Karpas-422 (cell line): ENCODE results near the gene FKBP1C. TPM values are rescaled to one million over a fixed set of nuclear protein-coding genes. Genes with fewer than 3 reads are reported as not detected.

Experiments used
- DNase-seq: peaks from one replicate; pipeline ENCODE4 v3.0.0-alpha.2; 2015
- H2AFZ ChIP-seq: fragments of 200-600 bp; sonication (generic); 2 replicates; pipeline ENCODE4 v1.6.1; 2014; ENCODE audit warnings: antibody characterized with exemption, low read length, mixed read lengths
- H3K27ac ChIP-seq: fragments of 200-600 bp; sonication (generic); 2 replicates; pipeline ENCODE4 v1.5.1; 2014; ENCODE audit warnings: mild to moderate bottlenecking, low read length, moderate library complexity
- H3K27me3 ChIP-seq: fragments of 200-600 bp; sonication (generic); 2 replicates; pipeline ENCODE4 v1.6.1; 2014; ENCODE audit warnings: low read length, mixed read lengths
- H3K36me3 ChIP-seq: fragments of 200-600 bp; sonication (generic); 2 replicates; pipeline ENCODE4 v1.6.1; 2014; ENCODE audit warnings: low read length, mixed read lengths; ENCODE audit not compliant: insufficient read depth
- H3K4me1 ChIP-seq: fragments of 200-600 bp; sonication (generic); 2 replicates; pipeline ENCODE4 v1.6.1; 2014; ENCODE audit warnings: mild to moderate bottlenecking, low read length, mixed read lengths
- H3K4me2 ChIP-seq: fragments of 200-600 bp; sonication (generic); 2 replicates; pipeline ENCODE4 v1.6.1; 2014; ENCODE audit warnings: low read length, low read depth, mild to moderate bottlenecking; ENCODE audit not compliant: poor library complexity, severe bottlenecking
- H3K4me3 ChIP-seq: fragments of 200-600 bp; sonication (generic); 2 replicates; pipeline ENCODE4 v1.5.1; 2014; ENCODE audit warnings: mild to moderate bottlenecking, antibody characterized with exemption, low read length, mixed read lengths
- H3K79me2 ChIP-seq: fragments of 200-600 bp; sonication (generic); 2 replicates; pipeline ENCODE4 v1.6.1; 2014; ENCODE audit warnings: mild to moderate bottlenecking, low read length, mixed read lengths
- H3K9ac ChIP-seq: fragments of 200-600 bp; sonication (generic); 2 replicates; pipeline ENCODE4 v1.6.0; 2014; ENCODE audit warnings: low read length
- H3K9me2 ChIP-seq: fragments of 200-600 bp; sonication (generic), shearing (Covaris generic); replicated peaks from 2 replicates; pipeline ENCODE4 v1.6.0; 2014; ENCODE audit warnings: mild to moderate bottlenecking, low read length, moderate library complexity; ENCODE audit not compliant: insufficient read depth
- H3K9me3 ChIP-seq: fragments of 300-700, 200-600 bp; sonication (generic); 2 replicates; pipeline ENCODE4 v1.6.1; 2014; ENCODE audit warnings: low read length, mixed read lengths
- H4K20me1 ChIP-seq: fragments of 200-600 bp; sonication (generic); 2 replicates; pipeline ENCODE4 v1.6.1; 2014; ENCODE audit warnings: mild to moderate bottlenecking, antibody characterized with exemption, low read length, low read depth; ENCODE audit not compliant: insufficient read depth
- total RNA-seq: library from RNA; depleted of rRNA; stranded (reverse); fragments of >200 nt; shearing (Covaris generic); gene quantifications from 2 replicates; pipeline ENCODE4 v1.2.3, GENCODE V29; 2014; ENCODE audit warnings: low replicate concordance

The FKBP1C gene
- total RNA-seq, 1 experiment from 2014 or later, result not detected

- DNase-seq, result no peak
Measured at GRCh38 chr6:63236398-63236817, 25.1 kb downstream of the FKBP1C start.

GRCh38 chr6:63245420-63245819 is 34.2 kb downstream of the FKBP1C start:
- no peaks in the 10 kb centered on the region for H3K4me1 ChIP-seq
- H3K79me2 ChIP-seq, result no peaks in the 10 kb centered on the region
- no peak overlapping the region for H2AFZ ChIP-seq
- no peak overlapping the region for H3K9ac ChIP-seq
- H3K27me3 ChIP-seq, result no peaks in the 10 kb centered on the region
- DNase-seq, result no peak
- H3K4me2 ChIP-seq, result no peak overlapping the region
- no peak overlapping the region for H3K4me3 ChIP-seq
- no peak overlapping the region for H3K27ac ChIP-seq
- H4K20me1 ChIP-seq, result no peaks in the 10 kb centered on the region
- no peaks in the 10 kb centered on the region for H3K9me3 ChIP-seq
- no peaks in the 10 kb centered on the region for H3K9me2 ChIP-seq
- no peaks in the 10 kb centered on the region for H3K36me3 ChIP-seq

More at GRCh38 chr6:63236398-63236817, 25.1 kb downstream of the FKBP1C start:
- H3K36me3 ChIP-seq, result no peaks in the 10 kb centered on the region
- H3K9me2 ChIP-seq, result no peaks in the 10 kb centered on the region
- H3K79me2 ChIP-seq, result no peaks in the 10 kb centered on the region
- H4K20me1 ChIP-seq, result no peaks in the 10 kb centered on the region
- no peak overlapping the region for H3K9ac ChIP-seq
- no peak overlapping the region for H3K4me3 ChIP-seq
- no peaks in the 10 kb centered on the region for H3K9me3 ChIP-seq
- no peak overlapping the region for H3K27ac ChIP-seq
- no peak overlapping the region for H2AFZ ChIP-seq
- no peaks in the 10 kb centered on the region for H3K4me1 ChIP-seq
- no peak overlapping the region for H3K4me2 ChIP-seq
- no peaks in the 10 kb centered on the region for H3K27me3 ChIP-seq

GRCh38 chr6:63245909-63246308 is 34.6 kb downstream of the FKBP1C start:
- H3K4me1 ChIP-seq, result no peaks in the 10 kb centered on the region
- H4K20me1 ChIP-seq, result no peaks in the 10 kb centered on the region

GRCh38 chr6:63246581-63246980 is 35.3 kb downstream of the FKBP1C start:
- Histone ChIP-seq H3K36me3 (no peaks in the 10 kb centered on the region), H3K4me3 (no peak overlapping the region), H2AFZ (no peak overlapping the region), H3K27ac (no peak overlapping the region), H3K27me3 (no peaks in the 10 kb centered on the region), H3K9me3 (no peaks in the 10 kb centered on the region), H3K9me2 (no peaks in the 10 kb centered on the region), H4K20me1 (no peaks in the 10 kb centered on the region), H3K4me2 (no peak overlapping the region), H3K4me1 (no peaks in the 10 kb centered on the region), H3K79me2 (no peaks in the 10 kb centered on the region), H3K9ac (no peak overlapping the region)
- no peak for DNase-seq

More at GRCh38 chr6:63245909-63246308, 34.6 kb downstream of the FKBP1C start:
- no peaks in the 10 kb centered on the region for H3K36me3 ChIP-seq
- H3K9ac ChIP-seq, result no peak overlapping the region
- no peak overlapping the region for H3K27ac ChIP-seq
- H3K4me3 ChIP-seq, result no peak overlapping the region
- H3K4me2 ChIP-seq, result no peak overlapping the region
- H3K9me2 ChIP-seq, result no peaks in the 10 kb centered on the region
- no peaks in the 10 kb centered on the region for H3K27me3 ChIP-seq
- H2AFZ ChIP-seq, result no peak overlapping the region
- DNase-seq, result peak; percentile 50
- H3K79me2 ChIP-seq, result no peaks in the 10 kb centered on the region
- H3K9me3 ChIP-seq, result no peaks in the 10 kb centered on the region

- no peaks in the 10 kb centered on the region for H3K4me1 ChIP-seq
- no peaks in the 10 kb centered on the region for H3K79me2 ChIP-seq
- no peak overlapping the region for H3K4me3 ChIP-seq
- H3K36me3 ChIP-seq, result no peaks in the 10 kb centered on the region
- no peak for DNase-seq
- H3K27me3 ChIP-seq, result no peaks in the 10 kb centered on the region
- H3K9me2 ChIP-seq, result no peaks in the 10 kb centered on the region
- no peaks in the 10 kb centered on the region for H4K20me1 ChIP-seq
- no peak overlapping the region for H3K27ac ChIP-seq
- H3K9me3 ChIP-seq, result no peaks in the 10 kb centered on the region
- no peak overlapping the region for H2AFZ ChIP-seq
- H3K4me2 ChIP-seq, result no peak overlapping the region
- no peak overlapping the region for H3K9ac ChIP-seq
Measured at GRCh38 chr6:63249875-63250482, 38.7 kb downstream of the FKBP1C start.

GRCh38 chr6:63259153-63259552 is 47.9 kb downstream of the FKBP1C start:
- no peak overlapping the region for H3K27ac ChIP-seq
- no peaks in the 10 kb centered on the region for H3K27me3 ChIP-seq
- no peak overlapping the region for H3K4me3 ChIP-seq
- no peaks in the 10 kb centered on the region for H3K9me2 ChIP-seq
- no peak overlapping the region for H3K4me2 ChIP-seq
- H3K79me2 ChIP-seq, result no peaks in the 10 kb centered on the region
- H3K4me1 ChIP-seq, result no peaks in the 10 kb centered on the region
- no peaks in the 10 kb centered on the region for H3K9me3 ChIP-seq
- no peak overlapping the region for H3K9ac ChIP-seq
- H3K36me3 ChIP-seq, result no peaks in the 10 kb centered on the region
- no peaks in the 10 kb centered on the region for H4K20me1 ChIP-seq
- H2AFZ ChIP-seq, result no peak overlapping the region
- no peak for DNase-seq

- H2AFZ ChIP-seq, result no peak overlapping the region
- H3K9me3 ChIP-seq, result no peaks in the 10 kb centered on the region
- H4K20me1 ChIP-seq, result no peaks in the 10 kb centered on the region
- H3K9me2 ChIP-seq, result no peaks in the 10 kb centered on the region
- no peak overlapping the region for H3K27ac ChIP-seq
- no peaks in the 10 kb centered on the region for H3K4me1 ChIP-seq
- no peak overlapping the region for H3K9ac ChIP-seq
- no peaks in the 10 kb centered on the region for H3K27me3 ChIP-seq
- H3K4me2 ChIP-seq, result no peak overlapping the region
- no peak for DNase-seq
- H3K79me2 ChIP-seq, result no peaks in the 10 kb centered on the region
- H3K4me3 ChIP-seq, result no peak overlapping the region
- H3K36me3 ChIP-seq, result no peaks in the 10 kb centered on the region
Measured at GRCh38 chr6:63261820-63262219, 50.6 kb downstream of the FKBP1C start.
